ENCODE data around the gene UBE2D2.
"Not testable (repeated sequence)": the region's sequence is repeated elsewhere in the genome, so short reads cannot be mapped to it uniquely, and the experiment has no call there.

DNA sequence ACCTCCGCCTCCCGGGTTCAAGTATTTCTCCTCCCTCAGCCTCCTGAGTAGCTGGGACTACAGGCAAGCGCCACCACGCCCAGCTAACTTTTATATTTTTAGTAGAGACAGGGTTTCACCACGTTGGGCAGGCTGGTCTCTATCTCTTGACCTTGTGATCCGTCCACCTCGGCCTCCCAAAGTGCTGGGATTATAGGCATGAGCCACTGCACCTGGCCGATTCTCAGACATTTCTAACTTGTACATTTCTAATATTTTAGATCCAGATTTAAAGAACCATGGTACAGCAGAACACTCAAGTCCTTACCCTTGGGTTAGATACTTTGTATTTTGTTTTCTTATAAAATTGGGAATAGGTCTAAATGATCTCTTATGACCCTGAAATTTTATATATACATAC is 31.9 kb downstream of the UBE2D2 start:
- TF ChIP-seq, protein P1, sequence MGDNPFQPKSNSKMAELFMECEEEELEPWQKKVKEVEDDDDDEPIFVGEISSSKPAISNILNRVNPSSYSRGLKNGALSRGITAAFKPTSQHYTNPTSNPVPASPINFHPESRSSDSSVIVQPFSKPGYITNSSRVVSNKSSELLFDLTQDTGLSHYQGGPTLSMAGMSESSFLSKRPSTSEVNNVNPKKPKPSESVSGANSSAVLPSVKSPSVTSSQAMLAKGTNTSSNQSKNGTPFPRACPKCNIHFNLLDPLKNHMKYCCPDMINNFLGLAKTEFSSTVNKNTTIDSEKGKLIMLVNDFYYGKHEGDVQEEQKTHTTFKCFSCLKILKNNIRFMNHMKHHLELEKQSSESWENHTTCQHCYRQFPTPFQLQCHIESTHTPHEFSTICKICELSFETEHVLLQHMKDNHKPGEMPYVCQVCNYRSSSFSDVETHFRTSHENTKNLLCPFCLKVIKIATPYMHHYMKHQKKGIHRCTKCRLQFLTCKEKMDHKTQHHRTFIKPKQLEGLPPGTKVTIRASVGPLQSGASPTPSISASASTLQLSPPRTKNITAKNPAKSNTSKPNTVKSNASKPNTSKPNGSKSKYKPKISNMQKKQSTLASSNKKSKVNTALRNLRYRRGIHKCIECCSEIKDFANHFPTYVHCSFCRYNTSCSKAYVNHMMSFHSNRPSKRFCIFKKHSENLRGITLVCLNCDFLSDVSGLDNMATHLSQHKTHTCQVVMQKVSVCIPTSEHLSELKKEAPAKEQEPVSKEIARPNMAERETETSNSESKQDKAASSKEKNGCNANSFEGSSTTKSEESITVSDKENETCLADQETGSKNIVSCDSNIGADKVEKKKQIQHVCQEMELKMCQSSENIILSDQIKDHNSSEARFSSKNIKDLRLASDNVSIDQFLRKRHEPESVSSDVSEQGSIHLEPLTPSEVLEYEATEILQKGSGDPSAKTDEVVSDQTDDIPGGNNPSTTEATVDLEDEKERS (CRISPR knock-in tag; IDR thresholded peaks at IDR 0.05): not testable (repeated sequence)
- not testable (repeated sequence) for TF ChIP-seq PCBP2 (optimal IDR thresholded peaks at IDR 0.05; ENCODE audit: low read depth, low read length, poor library complexity, severe bottlenecking); ZSCAN31 (CRISPR knock-in tag; IDR thresholded peaks at IDR 0.05; ENCODE audit: low read depth); SNAPC5 (CRISPR knock-in tag; IDR thresholded peaks at IDR 0.05; ENCODE audit: borderline replicate concordance); CTCF (CRISPR knock-in tag; IDR thresholded peaks at IDR 0.05); IRF9 (CRISPR knock-in tag; IDR thresholded peaks at IDR 0.05; ENCODE audit: borderline replicate concordance); NFIC (IDR thresholded peaks at IDR 0.05; ENCODE audit: low read length)
